SK-N-SH (cell line): ENCODE results near the gene CEP131. TPM values are rescaled to one million over a fixed set of nuclear protein-coding genes. Genes with fewer than 3 reads are reported as not detected.

ENCODE experiments used
- CTCF ChIA-PET: fragments of 300-600, 350-600 bp; formaldehyde crosslinking; extraction: SDS; loops from one replicate; lab custom pipeline; 2021; lab: Yijun Ruan, JAX
- POLR2A ChIA-PET: fragments of 350-600 bp; sonication (Branson Sonifier 250); formaldehyde crosslinking; extraction: SDS; loops from one replicate; lab custom pipeline; 2020; ENCODE audit warnings: antibody characterized with exemption, inconsistent platforms; lab: Yijun Ruan, JAX
- DNase-seq: peaks from one replicate; pipeline ENCODE4 v3.0.0; 2012
- H2AFZ ChIP-seq: fragments of 200-600 bp; sonication (generic); 2 replicates; pipeline ENCODE4 v1.8.1; 2016; ENCODE audit warnings: antibody characterized with exemption, mild to moderate bottlenecking, low read depth
- H3F3A ChIP-seq: fragments of 200-600 bp; sonication (generic); replicated peaks from 2 replicates; pipeline ENCODE3; 2016; ENCODE audit warnings: antibody characterized with exemption, mild to moderate bottlenecking; ENCODE audit not compliant: insufficient read depth
- H3K27ac ChIP-seq, 2 experiments: fragments of 200-500 bp in 1 of 2; fragments of 200-600 bp in 1 of 2; sonication (Bioruptor generic) in 1 of 2; sonication (generic), shearing (Covaris generic) in 1 of 2; 2 replicates each; pipeline versions ENCODE4 v1.5.1 to v1.6.1; 2014 to 2016; ENCODE audit warnings: low read depth in 2 of 2, inconsistent platforms in 1 of 2, low read length in 1 of 2, mild to moderate bottlenecking in 1 of 2, mixed read lengths in 1 of 2
- H3K27me3 ChIP-seq: fragments of 200-600 bp; sonication (generic), shearing (Covaris generic); 2 replicates; pipeline ENCODE4 v1.6.1; 2016; ENCODE audit warnings: mixed run types; ENCODE audit not compliant: insufficient read depth
- H3K36me3 ChIP-seq, 2 experiments: fragments of 200-500 bp in 1 of 2; fragments of 200-600 bp in 1 of 2; sonication (Bioruptor generic) in 1 of 2; sonication (generic) in 1 of 2; replicated peaks in 1 of 2; 2 replicates each; pipeline versions ENCODE3 to v1.5.1; 2014 to 2016; ENCODE audit warnings: low read length in 1 of 2, mild to moderate bottlenecking in 1 of 2; ENCODE audit not compliant: insufficient read depth in 2 of 2, control insufficient read depth in 1 of 2
- H3K4me1 ChIP-seq, 2 experiments: fragments of 200-500 bp in 1 of 2; fragments of 200-600 bp in 1 of 2; sonication (Bioruptor generic) in 1 of 2; sonication (generic), shearing (Covaris generic) in 1 of 2; 2 replicates each; pipeline versions ENCODE4 v1.5.1 to v1.6.1; 2014 to 2016; ENCODE audit warnings: low read depth in 1 of 2, low read length in 1 of 2, mixed run types in 1 of 2; ENCODE audit not compliant: insufficient read depth in 2 of 2, control insufficient read depth in 1 of 2
- H3K4me2 ChIP-seq: fragments of 200-600 bp; sonication (generic), shearing (Covaris generic); 2 replicates; pipeline ENCODE4 v1.6.1; 2017; ENCODE audit warnings: mixed run types
- H3K4me3 ChIP-seq, 2 experiments: fragments of 200-500 bp in 1 of 2; fragments of 200-600 bp in 1 of 2; sonication (Bioruptor generic) in 1 of 2; sonication (generic), shearing (Covaris generic) in 1 of 2; 2 replicates each; pipeline versions ENCODE4 v1.5.1 to v1.8.1; 2014 to 2016; ENCODE audit warnings: low read depth in 2 of 2, inconsistent platforms in 1 of 2, low read length in 1 of 2, mild to moderate bottlenecking in 1 of 2, mixed read lengths in 1 of 2, moderate library complexity in 1 of 2
- H3K79me2 ChIP-seq: fragments of 200-600 bp; sonication (generic); 2 replicates; pipeline ENCODE4 v1.8.1; 2017; ENCODE audit warnings: mild to moderate bottlenecking; ENCODE audit not compliant: insufficient read depth
- H3K9ac ChIP-seq: fragments of 200-600 bp; sonication (generic); 2 replicates; pipeline ENCODE4 v1.6.1; 2017; ENCODE audit warnings: mixed run types
- H3K9me2 ChIP-seq: fragments of 200-600 bp; sonication (generic); 2 replicates; pipeline ENCODE4 v1.6.1; 2017; ENCODE audit warnings: mixed run types
- H3K9me3 ChIP-seq: fragments of 200-600 bp; sonication (generic); 2 replicates; pipeline ENCODE4 v1.6.1; 2017; ENCODE audit warnings: mixed run types, mild to moderate bottlenecking, moderate library complexity
- H4K20me1 ChIP-seq: fragments of 200-600 bp; sonication (generic); 2 replicates; pipeline ENCODE4 v1.6.1; 2017; ENCODE audit warnings: mild to moderate bottlenecking, mixed run types; ENCODE audit not compliant: insufficient read depth
- CHD2 ChIP-seq: fragments of 150-350 bp; IDR thresholded peaks from 2 replicates; pipeline ENCODE4 v1.6.1; 2018; ENCODE audit warnings: low read length; ENCODE audit not compliant: partially characterized antibody
- ELF1 ChIP-seq: IDR thresholded peaks from 2 replicates; pipeline ENCODE4 v1.4.0; 2012
- EP300 ChIP-seq, 2 experiments: IDR thresholded peaks; 2 replicates each; pipeline versions ENCODE4 v1.4.0 to v1.6.1; 2012; ENCODE audit warnings: borderline replicate concordance in 1 of 2, low read depth in 1 of 2, low read length in 1 of 2
- EZH2phosphoT487 ChIP-seq: fragments of 200-600 bp; sonication (generic); IDR thresholded peaks from 2 replicates; pipeline ENCODE4 v1.6.1; 2017; ENCODE audit warnings: low read depth, mixed run types, mild to moderate bottlenecking, antibody characterized with exemption, moderate library complexity, borderline replicate concordance
- FOSL2 ChIP-seq: IDR thresholded peaks from 2 replicates; pipeline ENCODE4 v1.4.0; 2012; ENCODE audit warnings: low read depth, mild to moderate bottlenecking, moderate library complexity, borderline replicate concordance
- FOXM1 ChIP-seq: IDR thresholded peaks from 2 replicates; pipeline ENCODE4 v1.4.0; 2012; ENCODE audit warnings: low read depth, mild to moderate bottlenecking
- GABPA ChIP-seq: IDR thresholded peaks from 2 replicates; pipeline ENCODE4 v1.4.0; 2012; ENCODE audit warnings: low read depth, mild to moderate bottlenecking
- GATA2 ChIP-seq: sonication (generic); formaldehyde crosslinking; IDR thresholded peaks from 2 replicates; pipeline ENCODE4 v1.5.0; 2020; ENCODE audit warnings: mild to moderate bottlenecking, missing genetic modification reagents
- NRF1 ChIP-seq: IDR thresholded peaks from 2 replicates; pipeline ENCODE4 v1.6.1; 2012; ENCODE audit warnings: low read depth, mild to moderate bottlenecking, low read length
- PBX3 ChIP-seq: IDR thresholded peaks from 2 replicates; pipeline ENCODE4; 2012
- RCOR1 ChIP-seq: fragments of 150-350 bp; IDR thresholded peaks from 2 replicates; pipeline ENCODE4 v1.6.1; 2017; ENCODE audit warnings: antibody characterized with exemption, low read length
- TCF12 ChIP-seq: IDR thresholded peaks from 2 replicates; pipeline ENCODE4 v1.4.0; 2012
- USF1 ChIP-seq: IDR thresholded peaks from 2 replicates; pipeline ENCODE4 v1.4.0; 2012; ENCODE audit warnings: low read depth, borderline replicate concordance
- YY1 ChIP-seq: IDR thresholded peaks from 2 replicates; pipeline ENCODE4 v1.4.0; 2012; ENCODE audit warnings: low read depth, mild to moderate bottlenecking
- ZBTB33 ChIP-seq: IDR thresholded peaks from 2 replicates; pipeline ENCODE4 v1.4.0; 2012; ENCODE audit warnings: low read depth, borderline replicate concordance
- WGBS: methylation state at CpG from one replicate; pipeline ENCODE4 v1.1.6; 2017; ENCODE audit warnings: low lambda C conversion rate; 5-methylcytosine and 5-hydroxymethylcytosine counted together
- polyA plus RNA-seq, 3 experiments: library from polyadenylated mRNA; depleted of rRNA; stranded (reverse); fragments of >200 nt; gene quantifications; 2 replicates each; pipeline ENCODE4 v1.2.3, GENCODE V29; 2012

The CEP131 gene
- polyA plus RNA-seq, 1 of the 3 experiments (the other 2 are of a cell fraction), result 34.8 TPM

GRCh38 chr17:81208651-81209050 is 14.1 kb downstream of the CEP131 start:
- Histone ChIP-seq H3K79me2 (0 out of 2 replicates have a peak, but pooled peaks cover 7% of the 10 kb centered on the region), H3K9me2 (no peaks in the 10 kb centered on the region), H2AFZ (no peak overlapping the region), H3K36me3 (peaks cover 0 to 2% of the 10 kb centered on the region in 2 experiments), H3K4me2 (no peak overlapping the region), H3K27me3 (no peaks in the 10 kb centered on the region), H3K4me3 (no peak overlapping the region), H3F3A (no peaks in the 10 kb centered on the region), H3K4me1 (no peaks in the 10 kb centered on the region), H3K27ac (no peak overlapping the region), H4K20me1 (no peaks in the 10 kb centered on the region), H3K9me3 (no peaks in the 10 kb centered on the region), H3K9ac (no peak overlapping the region)
- TF ChIP-seq RCOR1 (no peak), EZH2phosphoT487 (no peak), CHD2 (no peak)
- DNase-seq, result no peak
- ChIA-PET POLR2A (no interaction called here), CTCF (interaction anchor here (1.0 to 14.7 kb wide), 4 partner anchors 8 to 185 kb away, joined by 3 to 147 read pairs (median 4); no protein-coding TSS in a partner anchor)
- 97% methylated on average over 10 of the region's 10 CpGs for WGBS

- H4K20me1 ChIP-seq, result no peaks in the 10 kb centered on the region
- H3K27ac ChIP-seq, result no peak overlapping the region
- CTCF ChIA-PET, result interaction anchor here (0.8 to 14.7 kb wide), 6 partner anchors 8 to 106 kb away, joined by 3 to 147 read pairs (median 4); no protein-coding TSS in a partner anchor
- no peaks in the 10 kb centered on the region for H3K9me3 ChIP-seq
- peaks cover 0 to 3% of the 10 kb centered on the region in 2 experiments for H3K36me3 ChIP-seq
- no peaks in the 10 kb centered on the region for H3F3A ChIP-seq
- no peak overlapping the region for H3K4me2 ChIP-seq
- H3K4me3 ChIP-seq, result no peak overlapping the region
- no peak for TF ChIP-seq PBX3
- H2AFZ ChIP-seq, result no peak overlapping the region
- H3K27me3 ChIP-seq, result no peaks in the 10 kb centered on the region
- H3K9me2 ChIP-seq, result no peaks in the 10 kb centered on the region
- POLR2A ChIA-PET, result interaction anchor here (1.2 kb wide), 1 partner anchor 15 kb away, joined by 3 read pairs; the partner anchor contains the start of gene CEP131
- 96% methylated on average over 21 of the region's 21 CpGs for WGBS
- no peaks in the 10 kb centered on the region for H3K4me1 ChIP-seq
- no peak for DNase-seq
- 0 out of 2 replicates have a peak, but pooled peaks cover 3% of the 10 kb centered on the region for H3K79me2 ChIP-seq
- H3K9ac ChIP-seq, result no peak overlapping the region
Observed at GRCh38 chr17:81207610-81208581, 14.9 kb downstream of the CEP131 start.

- Histone ChIP-seq H3K9me3 (no peaks in the 10 kb centered on the region), H3K9me2 (no peaks in the 10 kb centered on the region), H3K4me2 (no peak overlapping the region), H3K27ac (no peak overlapping the region), H4K20me1 (no peaks in the 10 kb centered on the region), H3K79me2 (no peaks in the 10 kb centered on the region), H3K4me3 (no peak overlapping the region), H3K9ac (no peak overlapping the region), H2AFZ (no peak overlapping the region), H3F3A (no peaks in the 10 kb centered on the region), H3K36me3 (peaks cover under 1 to 3% of the 10 kb centered on the region in 2 experiments), H3K4me1 (no peaks in the 10 kb centered on the region), H3K27me3 (no peaks in the 10 kb centered on the region)
- DNase-seq, result no peak
- WGBS, result 92% methylated on average over 12 of the region's 12 CpGs
- ChIA-PET POLR2A (no interaction called here), CTCF (interaction anchor here (0.9 to 14.7 kb wide), 3 partner anchors 14 to 64 kb away, joined by 3 to 147 read pairs (median 3); no protein-coding TSS in a partner anchor)
- TF ChIP-seq RCOR1, result no peak
- TF ChIP-seq ZBTB33, result no peak
- TF ChIP-seq FOXM1, result no peak
- TF ChIP-seq YY1, result no peak
- no peak for TF ChIP-seq TCF12
- no peak for TF ChIP-seq GABPA
- no peak for TF ChIP-seq NRF1
- no peak for TF ChIP-seq ELF1
- TF ChIP-seq EP300 (IDR thresholded peaks at IDR 0.05; ENCODE audit: borderline replicate concordance in 1 of 2, low read depth in 1 of 2, low read length in 1 of 2), result no peak
- no peak for TF ChIP-seq GATA2
- no peak for TF ChIP-seq USF1
- no peak for TF ChIP-seq FOSL2
Observed at GRCh38 chr17:81206657-81207056, 16.1 kb downstream of the CEP131 start.
